Smooth muscle cell (in vitro differentiated cells): ENCODE data around the gene ZBTB40. TPM values are rescaled to one million over a fixed set of nuclear protein-coding genes. Genes with fewer than 3 reads are reported as not detected.

Source experiments
- DNase-seq: peaks from one replicate; lab custom pipeline; 2025; ENCODE audit not compliant: unreplicated experiment; lab: John Stamatoyannopoulos, UW
- H2AFZ ChIP-seq: fragments of 200-600 bp; sonication (generic); 2 replicates; pipeline ENCODE4 v1.6.0; 2016; ENCODE audit warnings: antibody characterized with exemption, low read depth, mild to moderate bottlenecking
- H3F3A ChIP-seq: fragments of 200-600 bp; sonication (generic); 2 replicates; pipeline ENCODE4 v1.6.0; 2017; ENCODE audit warnings: antibody characterized with exemption, low read depth
- H3K27ac ChIP-seq: fragments of 200-600 bp; sonication (generic); 2 replicates; pipeline ENCODE4 v1.5.1; 2016; ENCODE audit warnings: low read depth, mild to moderate bottlenecking
- H3K27me3 ChIP-seq: fragments of 200-600 bp; sonication (generic); 2 replicates; pipeline ENCODE4 v1.6.1; 2016; ENCODE audit warnings: low read depth, mild to moderate bottlenecking
- H3K36me3 ChIP-seq: fragments of 200-600 bp; sonication (generic); 2 replicates; pipeline ENCODE4 v1.5.1; 2016; ENCODE audit warnings: low read depth
- H3K4me1 ChIP-seq: fragments of 200-600 bp; sonication (generic); 2 replicates; pipeline ENCODE4 v1.5.1; 2016; ENCODE audit warnings: low read depth
- H3K4me2 ChIP-seq: fragments of 200-600 bp; sonication (generic); 2 replicates; pipeline ENCODE4 v1.6.0; 2016; ENCODE audit warnings: mild to moderate bottlenecking
- H3K4me3 ChIP-seq: fragments of 200-600 bp; sonication (generic); 2 replicates; pipeline ENCODE4 v1.5.1; 2016; ENCODE audit warnings: mild to moderate bottlenecking
- H3K79me2 ChIP-seq: fragments of 200-600 bp; sonication (generic); 2 replicates; pipeline ENCODE4 v1.6.0; 2016; ENCODE audit warnings: low read depth, mild to moderate bottlenecking
- H3K9ac ChIP-seq: fragments of 200-600 bp; sonication (generic); 2 replicates; pipeline ENCODE4 v1.6.0; 2016; ENCODE audit warnings: low read depth
- H3K9me3 ChIP-seq: fragments of 200-600 bp; sonication (generic); replicated peaks from 2 replicates; pipeline ENCODE4 v1.5.1; 2016; ENCODE audit warnings: low read depth
- H4K20me1 ChIP-seq: fragments of 200-600 bp; sonication (generic); 2 replicates; pipeline ENCODE4 v1.6.0; 2016; ENCODE audit warnings: low read depth
- CTCF ChIP-seq: fragments of 200-600 bp; sonication (generic); IDR thresholded peaks from 2 replicates; pipeline ENCODE4 v1.5.1; 2017; ENCODE audit warnings: borderline replicate concordance, mild to moderate bottlenecking, antibody characterized with exemption; ENCODE audit not compliant: insufficient read depth, poor library complexity, severe bottlenecking
- WGBS: methylation state at CpG from one replicate; pipeline ENCODE4 v1.1.7; 2016; ENCODE audit warnings: low lambda C conversion rate; 5-methylcytosine and 5-hydroxymethylcytosine counted together
- polyA plus RNA-seq: library from polyadenylated mRNA; unstranded; fragments of >200 nt; fragmentation: Nextera tagmentation; extraction: Ambion mirVana; gene quantifications from 2 replicates; pipeline ENCODE4 v1.2.1, GENCODE V29; 2016
- total RNA-seq: library from RNA; depleted of rRNA; stranded (reverse); fragments of >200 nt; gene quantifications from 2 replicates; pipeline ENCODE4 v1.2.3, GENCODE V29; 2014

The ZBTB40 gene
- total and polyA plus RNA-seq, 2 experiments from 2014 or later: 4.1 to 14.6 TPM

GRCh38 chr1:22578732-22579361 is 127.2 kb downstream of the ZBTB40 start:
- H3K27me3 ChIP-seq: peaks cover 13% of the 10 kb centered on the region
- peaks cover 10% of the 10 kb centered on the region for H3F3A ChIP-seq
- H3K4me3 ChIP-seq: no peak overlapping the region
- WGBS: 82% methylated on average over 12 of the region's 12 CpGs
- no peaks in the 10 kb centered on the region for H3K79me2 ChIP-seq
- H3K4me1 ChIP-seq: no peaks in the 10 kb centered on the region
- no peak overlapping the region for H3K27ac ChIP-seq
- H3K4me2 ChIP-seq: no peak overlapping the region
- no peak overlapping the region for H2AFZ ChIP-seq
- H3K9me3 ChIP-seq: no peaks in the 10 kb centered on the region
- DNase-seq: no peak
- H3K36me3 ChIP-seq: no peaks in the 10 kb centered on the region
- no peaks in the 10 kb centered on the region for H4K20me1 ChIP-seq
- TF ChIP-seq CTCF: no peak
- no peak overlapping the region for H3K9ac ChIP-seq

- Histone ChIP-seq H3K9me3 (no peaks in the 10 kb centered on the region), H4K20me1 (no peaks in the 10 kb centered on the region), H3K4me3 (no peak overlapping the region), H3F3A (peaks cover 10% of the 10 kb centered on the region), H3K4me1 (no peaks in the 10 kb centered on the region), H3K9ac (no peak overlapping the region), H2AFZ (no peak overlapping the region), H3K79me2 (no peaks in the 10 kb centered on the region), H3K4me2 (no peak overlapping the region), H3K27me3 (peaks cover 6% of the 10 kb centered on the region), H3K27ac (no peak overlapping the region), H3K36me3 (no peaks in the 10 kb centered on the region)
- no peak for TF ChIP-seq CTCF
- WGBS: 88% methylated on average over 7 of the region's 7 CpGs
- DNase-seq: no peak
These were observed 128.0 kb downstream of the ZBTB40 start for GRCh38 chr1:22579541-22580155.

Other genes with a start within 250 kb of the ZBTB40 start
- gene EPHA8, start 111.6 kb downstream of the ZBTB40 start, total RNA-seq: not detected in 2 replicates
- not detected in 2 replicates for gene EPHA8, start 111.6 kb downstream of the ZBTB40 start, polyA plus RNA-seq
- gene C1QA, start 184.8 kb downstream of the ZBTB40 start, total RNA-seq: not detected in 2 replicates
- not detected in 2 replicates for gene C1QA, start 184.8 kb downstream of the ZBTB40 start, polyA plus RNA-seq
- gene C1QC, start 191.8 kb downstream of the ZBTB40 start, total RNA-seq: not detected in 2 replicates
- not detected in 2 replicates for gene C1QC, start 191.8 kb downstream of the ZBTB40 start, polyA plus RNA-seq
- gene C1QB, start 201.4 kb downstream of the ZBTB40 start, total RNA-seq: not detected in 2 replicates
- gene C1QB, start 201.4 kb downstream of the ZBTB40 start, polyA plus RNA-seq: not detected in 2 replicates